Spleen (tissue), 11 donors: ENCODE data around the gene GRK4. TPM values are rescaled to one million over a fixed set of nuclear protein-coding genes. Genes with fewer than 3 reads are reported as not detected.
A peak's percentile ranks its signal among the peaks of the same experiment; 100 is the strongest.

Experiments used
- DNase-seq: peaks from one replicate; pipeline ENCODE4 v3.0.0-alpha.2; 2020
- H3K27ac ChIP-seq, 8 donors: fragments of 200-600 bp; sonication (generic) in 7 of 8; 1 replicate in 4 of 8; 2 replicates in 4 of 8; pipeline versions ENCODE4 v1.5.0 to v1.8.0; 2016 to 2021; ENCODE audit warnings: inconsistent platforms in 4 of 8, mild to moderate bottlenecking in 4 of 8, moderate library complexity in 1 of 8
- H3K27me3 ChIP-seq, 7 donors: fragments of 200-600 bp; sonication (generic) in 6 of 7; replicated peaks in 1 of 7; 1 replicate in 4 of 7; 2 replicates in 3 of 7; pipeline versions ENCODE4 v1.5.0 to v1.8.0; 2016 to 2021; ENCODE audit warnings: inconsistent platforms in 3 of 7, mild to moderate bottlenecking in 1 of 7
- H3K36me3 ChIP-seq, 6 donors: fragments of 200-600 bp; sonication (generic) in 5 of 6; 1 replicate in 4 of 6; 2 replicates in 2 of 6; pipeline versions ENCODE4 v1.5.0 to v1.8.0; 2016 to 2021; ENCODE audit warnings: inconsistent platforms in 2 of 6
- H3K4me1 ChIP-seq, 6 donors: fragments of 200-600 bp; sonication (generic) in 5 of 6; 1 replicate in 3 of 6; 2 replicates in 3 of 6; pipeline versions ENCODE4 v1.5.0 to v1.8.0; 2016 to 2021; ENCODE audit warnings: inconsistent platforms in 3 of 6
- H3K4me3 ChIP-seq, 8 donors: fragments of 200-600 bp; sonication (generic) in 7 of 8; 1 replicate in 4 of 8; 2 replicates in 4 of 8; pipeline versions ENCODE4 v1.5.0 to v1.8.0; 2016 to 2021; ENCODE audit warnings: inconsistent platforms in 4 of 8, mild to moderate bottlenecking in 4 of 8, moderate library complexity in 2 of 8
- H3K9me3 ChIP-seq, 8 donors: fragments of 200-600 bp; sonication (generic) in 7 of 8; 1 replicate in 4 of 8; 2 replicates in 4 of 8; pipeline versions ENCODE4 v1.5.0 to v1.8.0; 2016 to 2021; ENCODE audit warnings: inconsistent platforms in 4 of 8
- POLR2A ChIP-seq, 3 donors: fragments of 450-650 bp; IDR thresholded peaks; one replicate each; pipeline ENCODE4 v1.5.1; 2017; ENCODE audit warnings: antibody characterized with exemption in 3 of 3, mild to moderate bottlenecking in 1 of 3
- POLR2AphosphoS5 ChIP-seq, 3 donors: sonication (generic); formaldehyde crosslinking; IDR thresholded peaks; one replicate each; pipeline ENCODE4 v1.5.1; 2017; ENCODE audit warnings: antibody characterized with exemption in 3 of 3
- WGBS, 5 donors: extraction: QIAGEN DNeasy Blood & Tissue Kit in 3 of 5; methylation state at CpG; one replicate each; pipeline versions ENCODE4 v1.1.5 to v1.1.7; 2013 to 2018; 5-methylcytosine and 5-hydroxymethylcytosine counted together
- intact Hi-C: fragments of 100-400 bp; cut with DNase I; formaldehyde crosslinking; loops from one replicate; pipeline ENCODE4 v1.15.0; 2023; ENCODE audit warnings: low total_unique reads
- polyA plus RNA-seq, 3 donors: library from polyadenylated mRNA; stranded (reverse); fragments of 200-250 nt; gene quantifications; one replicate each; pipeline ENCODE4 v1.2.1, GENCODE V29; 2013
- total RNA-seq, 7 donors: library from RNA; depleted of rRNA in 3 of 7; stranded (reverse); fragments of >200 nt in 3 of 7; fragmentation: NEBNext Ultra II Directional in 4 of 7; extraction: Animal tissue kit (Norgen Biotek cat#: 25700) in 4 of 7; gene quantifications; one replicate each; pipeline versions ENCODE4 v1.1.0 to v1.2.1, GENCODE V29; 2016 to 2021
- TF ChIP-seq, protein P1 (sequence below), 11 experiments: fragments of 200-600 bp in 7 of 11; fragments of 450-650 bp in 4 of 11; sonication (generic) in 4 of 11; IDR thresholded peaks in 8 of 11; conservative IDR thresholded peaks in 3 of 11; 1 replicate in 7 of 11; 2 replicates in 4 of 11; pipeline versions ENCODE4 v1.4.0 to v1.8.0; 2016 to 2021; ENCODE audit warnings: antibody characterized with exemption in 11 of 11, inconsistent platforms in 4 of 11, mild to moderate bottlenecking in 1 of 11
- donor health status: healthy with polysubstance abuse.
- donor health status: DM: no; HTN: no; CAD: no; lungs with moderate emphysema.
- donor health status: DM: no; HTN: no; CAD: no.
- donor health status: Bipolar disorder and iron deficiency.
- donor health status: healthy.
- donor health status: DM: no; HTN: no; CAD: no.
- donor health status: DM: yes; HTN: yes; CAD: no.

Gene GRK4
- total and polyA plus RNA-seq, 10 donors: 1.0 to 4.3 (median 2.2) TPM

DNA sequence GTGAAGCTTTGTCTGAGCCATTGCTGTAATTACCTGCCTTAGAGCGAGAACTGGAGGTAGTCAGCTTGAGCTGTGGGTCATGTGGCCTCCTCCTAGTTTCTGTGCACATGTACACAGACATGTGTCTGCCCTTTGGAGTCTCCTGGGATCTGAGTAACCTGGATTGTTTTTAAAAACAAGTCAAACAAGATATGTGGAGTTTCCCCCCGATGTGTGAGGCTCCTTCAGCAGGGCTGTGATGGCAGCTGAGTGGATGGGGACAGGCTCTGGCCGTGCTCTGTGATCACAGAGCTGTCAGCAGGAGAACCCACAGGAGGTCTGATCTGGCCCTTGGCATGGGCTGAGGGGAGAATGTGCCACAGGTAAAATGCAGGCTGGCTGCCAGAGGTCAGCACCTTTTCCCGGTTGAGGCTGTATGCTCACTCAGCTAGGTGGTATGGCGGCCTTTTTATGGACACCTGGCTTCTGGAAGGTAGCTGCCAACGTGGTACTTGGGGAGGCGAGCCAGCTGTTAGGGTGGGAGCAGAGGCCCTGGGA is 38.5 kb upstream of the GRK4 start:
- DNase-seq: peak; percentile 24
- peak overlapping the region in 1 of 8 donors; percentile 80 for H3K27ac ChIP-seq
- peaks cover 6 to 96% (median 68%) of the 10 kb centered on the region in 6 donors for H3K36me3 ChIP-seq
- peaks cover 15 to 51% (median 25%) of the 10 kb centered on the region in 6 donors for H3K4me1 ChIP-seq
- no peaks in the 10 kb centered on the region for H3K9me3 ChIP-seq
- TF ChIP-seq, protein P1, sequence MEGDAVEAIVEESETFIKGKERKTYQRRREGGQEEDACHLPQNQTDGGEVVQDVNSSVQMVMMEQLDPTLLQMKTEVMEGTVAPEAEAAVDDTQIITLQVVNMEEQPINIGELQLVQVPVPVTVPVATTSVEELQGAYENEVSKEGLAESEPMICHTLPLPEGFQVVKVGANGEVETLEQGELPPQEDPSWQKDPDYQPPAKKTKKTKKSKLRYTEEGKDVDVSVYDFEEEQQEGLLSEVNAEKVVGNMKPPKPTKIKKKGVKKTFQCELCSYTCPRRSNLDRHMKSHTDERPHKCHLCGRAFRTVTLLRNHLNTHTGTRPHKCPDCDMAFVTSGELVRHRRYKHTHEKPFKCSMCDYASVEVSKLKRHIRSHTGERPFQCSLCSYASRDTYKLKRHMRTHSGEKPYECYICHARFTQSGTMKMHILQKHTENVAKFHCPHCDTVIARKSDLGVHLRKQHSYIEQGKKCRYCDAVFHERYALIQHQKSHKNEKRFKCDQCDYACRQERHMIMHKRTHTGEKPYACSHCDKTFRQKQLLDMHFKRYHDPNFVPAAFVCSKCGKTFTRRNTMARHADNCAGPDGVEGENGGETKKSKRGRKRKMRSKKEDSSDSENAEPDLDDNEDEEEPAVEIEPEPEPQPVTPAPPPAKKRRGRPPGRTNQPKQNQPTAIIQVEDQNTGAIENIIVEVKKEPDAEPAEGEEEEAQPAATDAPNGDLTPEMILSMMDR (IDR thresholded peaks at IDR 0.05 in 8 of 11, conservative IDR thresholded peaks at IDR 0.05 in 3 of 11): no peak
- TF ChIP-seq POLR2A (IDR thresholded peaks at IDR 0.05): no peak
- no peak for TF ChIP-seq POLR2AphosphoS5 (IDR thresholded peaks at IDR 0.05)
- H3K27me3 ChIP-seq: no peaks in the 10 kb centered on the region
- intact Hi-C loops: loop anchor here (10.0 kb wide), 1 partner anchor 70 kb away; no protein-coding TSS in a partner anchor
- H3K4me3 ChIP-seq: no peak overlapping the region
- WGBS, 5 donors: 93 to 96% (median 94%) methylated on average over 7 of the region's 7 CpGs

DNA sequence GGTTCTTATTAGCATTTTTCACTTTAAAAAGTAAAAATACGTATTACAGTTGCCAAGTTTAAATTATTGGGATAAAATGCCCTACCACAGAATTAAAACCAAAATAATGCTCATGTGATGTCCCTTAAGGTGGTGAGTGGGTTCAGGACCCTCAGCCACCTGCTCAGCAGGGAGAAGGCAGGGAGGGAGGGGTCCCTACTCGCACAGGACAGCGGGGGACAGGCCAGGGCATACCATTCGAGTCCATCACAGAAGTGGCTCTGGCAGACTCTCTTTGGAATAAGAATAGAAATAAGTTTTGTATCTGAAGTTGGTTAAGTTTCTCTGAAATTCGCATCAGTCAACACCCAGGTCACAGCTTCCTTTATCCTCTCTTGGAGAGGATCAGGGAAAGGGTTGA is 37.9 kb upstream of the GRK4 start:
- TF ChIP-seq, protein P1 (IDR thresholded peaks at IDR 0.05 in 8 of 11, conservative IDR thresholded peaks at IDR 0.05 in 3 of 11): no peak
- TF ChIP-seq POLR2AphosphoS5 (IDR thresholded peaks at IDR 0.05): no peak
- TF ChIP-seq POLR2A (IDR thresholded peaks at IDR 0.05): no peak
- peak; percentile 12 for DNase-seq
- H3K4me1 ChIP-seq: peaks cover 15 to 55% (median 27%) of the 10 kb centered on the region in 6 donors
- H3K9me3 ChIP-seq: no peaks in the 10 kb centered on the region
- H3K27me3 ChIP-seq: no peaks in the 10 kb centered on the region
- 88 to 95% (median 93%) methylated on average over 5 of the region's 5 CpGs for WGBS, 5 donors
- intact Hi-C loops: loop anchor here (10.0 kb wide), 1 partner anchor 71 kb away; no protein-coding TSS in a partner anchor
- no peak overlapping the region for H3K4me3 ChIP-seq
- H3K36me3 ChIP-seq: peaks cover 6 to 97% (median 74%) of the 10 kb centered on the region in 6 donors
- H3K27ac ChIP-seq: no peak overlapping the region

- Histone ChIP-seq H3K36me3 (peaks cover 6 to 100% (median 81%) of the 10 kb centered on the region in 6 donors), H3K4me3 (no peak overlapping the region), H3K27me3 (no peaks in the 10 kb centered on the region), H3K9me3 (no peaks in the 10 kb centered on the region), H3K27ac (no peak overlapping the region), H3K4me1 (peaks cover 20 to 55% (median 33%) of the 10 kb centered on the region in 6 donors)
- TF ChIP-seq POLR2A (IDR thresholded peaks at IDR 0.05): no peak
- peak in 2 of 3 donors; percentile 36 to 67 for TF ChIP-seq POLR2AphosphoS5 (IDR thresholded peaks at IDR 0.05)
- TF ChIP-seq, protein P1 (IDR thresholded peaks at IDR 0.05 in 8 of 11, conservative IDR thresholded peaks at IDR 0.05 in 3 of 11): no peak
- WGBS, 5 donors: 91 to 94% (median 93%) methylated on average over 41 of the region's 41 CpGs
- intact Hi-C loops: loop anchor here (10.0 kb wide), 1 partner anchor 71 kb away; no protein-coding TSS in a partner anchor
- peak; percentile 58 for DNase-seq
Observed at GRCh38 chr4:2925931-2926860, 37.2 kb upstream of the GRK4 start.
